ENCODE measurements around the gene TEX51.

DNA sequence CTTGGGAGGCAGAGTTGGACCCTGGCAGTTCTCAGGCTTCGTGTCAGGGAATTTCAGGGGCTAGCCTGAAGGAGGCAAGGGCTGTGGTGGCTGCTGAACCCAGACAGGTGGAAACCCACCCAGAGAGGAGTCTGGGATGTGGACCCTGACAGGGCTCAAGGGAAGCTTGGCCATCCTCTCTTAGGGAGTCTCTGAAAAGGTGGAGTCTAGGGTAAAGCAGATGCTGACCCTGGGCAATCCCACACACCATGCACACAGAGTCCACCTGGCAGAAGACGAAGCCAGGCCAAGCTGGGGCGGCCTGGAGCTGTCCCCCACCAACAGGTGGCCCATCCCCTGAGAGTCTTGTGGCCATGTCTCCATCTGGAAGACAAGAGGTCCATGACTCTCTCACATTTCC is 41.2 kb upstream of the TEX51 start:
- TF ChIP-seq, protein P1, sequence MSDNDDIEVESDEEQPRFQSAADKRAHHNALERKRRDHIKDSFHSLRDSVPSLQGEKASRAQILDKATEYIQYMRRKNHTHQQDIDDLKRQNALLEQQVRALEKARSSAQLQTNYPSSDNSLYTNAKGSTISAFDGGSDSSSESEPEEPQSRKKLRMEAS (IDR thresholded peaks at IDR 0.05) = no peak
- TF ChIP-seq RAD21 (IDR thresholded peaks at IDR 0.05; ENCODE audit: low read depth) = no peak
- TF ChIP-seq, protein P2, sequence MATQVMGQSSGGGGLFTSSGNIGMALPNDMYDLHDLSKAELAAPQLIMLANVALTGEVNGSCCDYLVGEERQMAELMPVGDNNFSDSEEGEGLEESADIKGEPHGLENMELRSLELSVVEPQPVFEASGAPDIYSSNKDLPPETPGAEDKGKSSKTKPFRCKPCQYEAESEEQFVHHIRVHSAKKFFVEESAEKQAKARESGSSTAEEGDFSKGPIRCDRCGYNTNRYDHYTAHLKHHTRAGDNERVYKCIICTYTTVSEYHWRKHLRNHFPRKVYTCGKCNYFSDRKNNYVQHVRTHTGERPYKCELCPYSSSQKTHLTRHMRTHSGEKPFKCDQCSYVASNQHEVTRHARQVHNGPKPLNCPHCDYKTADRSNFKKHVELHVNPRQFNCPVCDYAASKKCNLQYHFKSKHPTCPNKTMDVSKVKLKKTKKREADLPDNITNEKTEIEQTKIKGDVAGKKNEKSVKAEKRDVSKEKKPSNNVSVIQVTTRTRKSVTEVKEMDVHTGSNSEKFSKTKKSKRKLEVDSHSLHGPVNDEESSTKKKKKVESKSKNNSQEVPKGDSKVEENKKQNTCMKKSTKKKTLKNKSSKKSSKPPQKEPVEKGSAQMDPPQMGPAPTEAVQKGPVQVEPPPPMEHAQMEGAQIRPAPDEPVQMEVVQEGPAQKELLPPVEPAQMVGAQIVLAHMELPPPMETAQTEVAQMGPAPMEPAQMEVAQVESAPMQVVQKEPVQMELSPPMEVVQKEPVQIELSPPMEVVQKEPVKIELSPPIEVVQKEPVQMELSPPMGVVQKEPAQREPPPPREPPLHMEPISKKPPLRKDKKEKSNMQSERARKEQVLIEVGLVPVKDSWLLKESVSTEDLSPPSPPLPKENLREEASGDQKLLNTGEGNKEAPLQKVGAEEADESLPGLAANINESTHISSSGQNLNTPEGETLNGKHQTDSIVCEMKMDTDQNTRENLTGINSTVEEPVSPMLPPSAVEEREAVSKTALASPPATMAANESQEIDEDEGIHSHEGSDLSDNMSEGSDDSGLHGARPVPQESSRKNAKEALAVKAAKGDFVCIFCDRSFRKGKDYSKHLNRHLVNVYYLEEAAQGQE (IDR thresholded peaks at IDR 0.05; ENCODE audit: low read depth) = no peak
- TF ChIP-seq EP300 (IDR thresholded peaks at IDR 0.05; ENCODE audit: borderline replicate concordance) = no peak
